ENCODE results near the gene CLCN1.

Gene CLCN1

GRCh38 chr7:143394777-143395176 lies 78.9 kb downstream of the CLCN1 start:
- no peak overlapping the region for H3K27ac ChIP-seq
- peaks cover 5% of the 10 kb centered on the region for H3K36me3 ChIP-seq
- H3K9me3 ChIP-seq (ENCODE audit: severe bottlenecking), result no peaks in the 10 kb centered on the region
- DNase-seq, result no peak
- H3K4me3 ChIP-seq (ENCODE audit: low read depth, low read length), result no peak overlapping the region
- no peak for TF ChIP-seq CTCF (IDR thresholded peaks at IDR 0.05; ENCODE audit: low read depth, low read length)
- no peaks in the 10 kb centered on the region for H3K27me3 ChIP-seq (ENCODE audit: insufficient read depth, low read depth, severe bottlenecking)

- H3K36me3 ChIP-seq, result no peaks in the 10 kb centered on the region; the same call in none of the 2 replicates
- H3K4me3 ChIP-seq (ENCODE audit: low read depth, low read length), result no peak overlapping the region
- 0 out of 2 replicates have a peak, but pooled peaks have one; percentile 15 for TF ChIP-seq CTCF (IDR thresholded peaks at IDR 0.05; ENCODE audit: low read depth, low read length)
- no peak overlapping the region for H3K27ac ChIP-seq
- DNase-seq, result no peak
- no peaks in the 10 kb centered on the region for H3K27me3 ChIP-seq (ENCODE audit: insufficient read depth, low read depth, severe bottlenecking)
- no peaks in the 10 kb centered on the region for H3K9me3 ChIP-seq (ENCODE audit: severe bottlenecking)
Measured at GRCh38 chr7:143395187-143396149, 79.6 kb downstream of the CLCN1 start.

- Histone ChIP-seq H3K9me3 (ENCODE audit: severe bottlenecking) (no peaks in the 10 kb centered on the region), H3K36me3 (no peaks in the 10 kb centered on the region), H3K27me3 (ENCODE audit: insufficient read depth, low read depth, severe bottlenecking) (no peaks in the 10 kb centered on the region), H3K4me3 (ENCODE audit: low read depth, low read length) (no peak overlapping the region), H3K27ac (no peak overlapping the region)
- no peak for TF ChIP-seq CTCF (IDR thresholded peaks at IDR 0.05; ENCODE audit: low read depth, low read length)
- no peak for DNase-seq
Measured at GRCh38 chr7:143396182-143396581, 80.3 kb downstream of the CLCN1 start.

GRCh38 chr7:143396625-143397556 lies 81.0 kb downstream of the CLCN1 start:
- no peak for TF ChIP-seq CTCF (IDR thresholded peaks at IDR 0.05; ENCODE audit: low read depth, low read length)
- no peak overlapping the region for H3K4me3 ChIP-seq (ENCODE audit: low read depth, low read length)
- no peak for DNase-seq
- no peaks in the 10 kb centered on the region for H3K27me3 ChIP-seq (ENCODE audit: insufficient read depth, low read depth, severe bottlenecking)
- H3K9me3 ChIP-seq (ENCODE audit: severe bottlenecking), result no peaks in the 10 kb centered on the region
- H3K27ac ChIP-seq, result no peak overlapping the region
- no peaks in the 10 kb centered on the region for H3K36me3 ChIP-seq

- H3K36me3 ChIP-seq, result no peaks in the 10 kb centered on the region
- no peak for TF ChIP-seq CTCF (IDR thresholded peaks at IDR 0.05; ENCODE audit: low read depth, low read length)
- H3K27me3 ChIP-seq (ENCODE audit: insufficient read depth, low read depth, severe bottlenecking), result no peaks in the 10 kb centered on the region
- H3K27ac ChIP-seq, result no peak overlapping the region
- H3K9me3 ChIP-seq (ENCODE audit: severe bottlenecking), result no peaks in the 10 kb centered on the region
- no peak for DNase-seq
- H3K4me3 ChIP-seq (ENCODE audit: low read depth, low read length), result no peak overlapping the region
Measured at GRCh38 chr7:143397710-143398530, 82.0 kb downstream of the CLCN1 start.
